HEK293T (cell line): Measurements from ENCODE around the gene SERPINB2.

Experiments
- CTCF ChIA-PET: fragments of 350-600 bp; formaldehyde crosslinking; extraction: SDS; loops from one replicate; lab custom pipeline; 2021; ENCODE audit warnings: antibody characterized with exemption, inconsistent platforms; lab: Yijun Ruan, JAX
- POLR2A ChIA-PET: fragments of 350-600 bp; formaldehyde crosslinking; extraction: SDS; loops from one replicate; lab custom pipeline; 2020; ENCODE audit warnings: antibody characterized with exemption, inconsistent platforms; lab: Yijun Ruan, JAX
- DNase-seq: peaks from one replicate; pipeline ENCODE4 v3.0.0; 2012; ENCODE audit warnings: mixed read lengths; ENCODE audit errors: extremely low spot score
- ARNT ChIP-seq: fragments of 450-650 bp; IDR thresholded peaks from 2 replicates; pipeline ENCODE4 v1.6.1; 2017; ENCODE audit warnings: mild to moderate bottlenecking
- BHLHE40 ChIP-seq: fragments of 450-650 bp; IDR thresholded peaks from 2 replicates; pipeline ENCODE4 v1.6.1; 2016; ENCODE audit warnings: mild to moderate bottlenecking, moderate library complexity, borderline replicate concordance
- CTBP1 ChIP-seq: fragments of 450-650 bp; IDR thresholded peaks from 2 replicates; pipeline ENCODE4 v1.6.1; 2016; ENCODE audit warnings: borderline replicate concordance
- ELF4 ChIP-seq: fragments of 450-650 bp; IDR thresholded peaks from 2 replicates; pipeline ENCODE4 v1.6.1; 2017; ENCODE audit warnings: antibody characterized with exemption
- FOXA1 ChIP-seq: fragments of 450-650 bp; IDR thresholded peaks from 2 replicates; pipeline ENCODE4 v1.6.1; 2016; ENCODE audit warnings: mild to moderate bottlenecking
- FOXK2 ChIP-seq: fragments of 450-650 bp; IDR thresholded peaks from 2 replicates; pipeline ENCODE4 v1.6.1; 2016; ENCODE audit warnings: mild to moderate bottlenecking
- FOXM1 ChIP-seq: fragments of 450-650 bp; IDR thresholded peaks from 2 replicates; pipeline ENCODE4 v1.6.1; 2017; ENCODE audit warnings: mild to moderate bottlenecking, borderline replicate concordance
- HDGF ChIP-seq: fragments of 450-650 bp; IDR thresholded peaks from 2 replicates; pipeline ENCODE4 v1.6.1; 2017; ENCODE audit warnings: antibody characterized with exemption, borderline replicate concordance
- L3MBTL2 ChIP-seq: fragments of 450-650 bp; conservative IDR thresholded peaks from 2 replicates; pipeline ENCODE4 v1.6.1; 2016; ENCODE audit warnings: mild to moderate bottlenecking
- LEF1 ChIP-seq: fragments of 450-650 bp; IDR thresholded peaks from 2 replicates; pipeline ENCODE4 v1.6.1; 2017; ENCODE audit warnings: mild to moderate bottlenecking, borderline replicate concordance
- NFRKB ChIP-seq: fragments of 450-650 bp; IDR thresholded peaks from 2 replicates; pipeline ENCODE4 v1.6.1; 2016; ENCODE audit warnings: mild to moderate bottlenecking, moderate library complexity
- SP1 ChIP-seq: fragments of 450-650 bp; IDR thresholded peaks from 2 replicates; pipeline ENCODE4 v1.6.1; 2017
- SUZ12 ChIP-seq: fragments of 450-650 bp; IDR thresholded peaks from 2 replicates; pipeline ENCODE4 v1.6.1; 2016; ENCODE audit warnings: mild to moderate bottlenecking
- TARDBP ChIP-seq: fragments of 450-650 bp; IDR thresholded peaks from 2 replicates; pipeline ENCODE4 v1.6.1; 2016
- ZNF384 ChIP-seq: fragments of 450-650 bp; IDR thresholded peaks from 2 replicates; pipeline ENCODE4 v1.6.1; 2016
- TF ChIP-seq, protein P1 (sequence below): fragments of 450-650 bp; IDR thresholded peaks from 2 replicates; pipeline ENCODE4 v1.6.1; 2016

Gene SERPINB2

DNA sequence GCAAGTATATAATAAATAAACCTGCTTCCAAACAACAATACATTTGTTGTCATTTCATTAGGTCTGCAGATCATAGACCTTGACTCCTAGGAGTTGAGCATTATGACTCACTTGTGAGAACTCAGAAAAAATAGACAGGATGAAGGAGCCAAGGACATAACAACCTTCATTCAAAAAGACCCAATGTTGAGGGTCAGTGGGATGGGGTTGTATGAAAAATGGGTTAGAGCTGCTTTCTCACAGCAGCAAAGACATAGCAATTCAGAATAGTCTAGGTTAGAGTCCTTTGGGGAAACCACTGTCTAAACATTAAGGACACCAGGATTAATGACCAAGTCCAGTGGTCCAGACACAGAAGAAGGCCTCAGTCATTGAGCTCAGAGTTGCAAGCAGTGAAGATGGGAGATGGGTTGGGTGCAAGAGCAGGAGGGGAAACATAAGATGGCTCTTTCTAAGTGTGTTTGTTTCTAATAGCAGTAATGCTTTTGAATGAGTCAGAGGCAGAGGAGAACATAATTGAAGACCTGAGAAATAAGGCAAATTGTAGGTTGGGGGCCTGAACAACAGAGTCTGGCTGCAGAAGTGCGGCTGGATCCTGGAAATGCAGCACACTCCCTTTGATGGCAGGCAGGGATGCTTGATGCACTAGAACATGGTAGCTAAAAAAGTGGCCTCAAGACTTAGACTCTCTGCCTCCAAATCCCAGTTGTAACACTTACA is 16.5 kb downstream of the SERPINB2 start:
- CTCF ChIA-PET = no interaction called here
- POLR2A ChIA-PET = no interaction called here
- TF ChIP-seq SUZ12 (no peak), TARDBP (no peak), CTBP1 (no peak), BHLHE40 (no peak), FOXM1 (no peak), ELF4 (no peak), L3MBTL2 (no peak), HDGF (no peak), ZNF384 (no peak), SP1 (no peak), ARNT (no peak), FOXA1 (no peak), LEF1 (no peak), NFRKB (no peak), FOXK2 (no peak)
- TF ChIP-seq, protein P1, sequence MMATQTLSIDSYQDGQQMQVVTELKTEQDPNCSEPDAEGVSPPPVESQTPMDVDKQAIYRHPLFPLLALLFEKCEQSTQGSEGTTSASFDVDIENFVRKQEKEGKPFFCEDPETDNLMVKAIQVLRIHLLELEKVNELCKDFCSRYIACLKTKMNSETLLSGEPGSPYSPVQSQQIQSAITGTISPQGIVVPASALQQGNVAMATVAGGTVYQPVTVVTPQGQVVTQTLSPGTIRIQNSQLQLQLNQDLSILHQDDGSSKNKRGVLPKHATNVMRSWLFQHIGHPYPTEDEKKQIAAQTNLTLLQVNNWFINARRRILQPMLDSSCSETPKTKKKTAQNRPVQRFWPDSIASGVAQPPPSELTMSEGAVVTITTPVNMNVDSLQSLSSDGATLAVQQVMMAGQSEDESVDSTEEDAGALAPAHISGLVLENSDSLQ = no peak
- no peak for DNase-seq

DNA sequence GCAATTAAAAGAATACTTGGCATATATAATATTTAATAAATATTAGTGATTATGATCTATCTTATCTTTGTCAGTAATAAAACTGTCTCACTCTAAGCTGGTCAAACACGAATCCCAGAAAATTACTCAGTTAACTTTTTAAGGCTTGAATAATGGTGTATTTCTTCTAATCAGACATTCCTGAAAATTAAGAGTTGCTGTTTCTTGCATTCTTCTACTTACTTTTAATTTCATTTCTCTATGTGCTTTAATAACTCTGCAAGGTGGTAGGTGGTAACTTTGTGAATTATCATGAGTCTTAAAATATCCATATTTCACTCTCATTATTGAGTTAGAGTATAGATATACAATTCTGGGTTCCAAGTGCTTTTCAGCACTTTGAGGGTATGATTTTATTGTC is 17.2 kb downstream of the SERPINB2 start:
- DNase-seq = no peak
- TF ChIP-seq TARDBP (no peak), ZNF384 (no peak), SP1 (no peak), FOXK2 (no peak), SUZ12 (no peak), LEF1 (no peak), ELF4 (no peak), NFRKB (no peak), HDGF (no peak), L3MBTL2 (no peak), ARNT (no peak), BHLHE40 (no peak), CTBP1 (no peak), FOXM1 (no peak), FOXA1 (no peak)
- TF ChIP-seq, protein P1 = no peak
- CTCF ChIA-PET = no interaction called here
- POLR2A ChIA-PET = no interaction called here

DNA sequence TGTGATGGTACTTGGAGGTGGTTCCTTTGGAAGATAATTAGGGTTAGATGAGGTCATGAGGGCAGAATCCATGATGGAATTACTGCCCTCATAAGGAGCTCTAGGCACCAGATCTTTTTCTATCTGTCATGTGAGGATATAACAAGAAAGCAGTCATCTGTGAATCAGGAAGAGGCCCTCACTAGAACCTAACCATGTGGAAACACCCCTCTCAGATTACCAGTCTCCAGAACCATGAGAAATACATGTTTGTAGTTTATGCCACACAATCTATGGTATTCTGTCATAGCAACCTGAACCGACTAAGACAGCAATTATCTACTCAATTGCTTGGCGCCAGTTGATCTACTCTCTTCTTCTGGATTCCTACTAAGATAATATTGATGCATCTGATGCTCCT is 17.9 kb downstream of the SERPINB2 start:
- DNase-seq = no peak
- TF ChIP-seq LEF1 (no peak), FOXA1 (no peak), TARDBP (no peak), FOXM1 (no peak), HDGF (no peak), NFRKB (no peak), SP1 (no peak), BHLHE40 (no peak)
- ChIA-PET POLR2A (no interaction called here), CTCF (no interaction called here)

DNA sequence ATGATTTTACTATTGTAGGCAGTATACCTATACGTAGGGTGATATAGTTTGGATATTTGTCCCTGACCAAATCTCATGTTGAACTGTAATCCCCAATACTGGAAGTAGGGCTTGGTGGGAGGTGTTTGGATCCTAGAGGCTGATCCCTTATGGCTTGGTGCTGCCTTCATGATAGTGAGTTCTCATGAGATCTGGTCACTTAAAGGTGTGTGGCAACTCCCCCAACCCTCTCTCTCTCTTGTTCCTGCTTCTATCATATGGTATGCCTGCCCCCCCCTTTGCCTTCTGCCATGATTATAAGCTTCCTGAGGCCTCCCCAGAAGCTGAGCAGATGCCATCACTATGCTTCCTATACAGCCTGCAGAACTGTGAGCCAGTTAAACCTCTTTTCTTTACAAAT is 18.6 kb downstream of the SERPINB2 start:
- no peak for TF ChIP-seq FOXA1
- no peak for TF ChIP-seq SP1
- no peak for TF ChIP-seq ARNT
- no peak for TF ChIP-seq BHLHE40
- no peak for TF ChIP-seq SUZ12
- CTCF ChIA-PET = no interaction called here
- DNase-seq = no peak
- POLR2A ChIA-PET = no interaction called here

DNA sequence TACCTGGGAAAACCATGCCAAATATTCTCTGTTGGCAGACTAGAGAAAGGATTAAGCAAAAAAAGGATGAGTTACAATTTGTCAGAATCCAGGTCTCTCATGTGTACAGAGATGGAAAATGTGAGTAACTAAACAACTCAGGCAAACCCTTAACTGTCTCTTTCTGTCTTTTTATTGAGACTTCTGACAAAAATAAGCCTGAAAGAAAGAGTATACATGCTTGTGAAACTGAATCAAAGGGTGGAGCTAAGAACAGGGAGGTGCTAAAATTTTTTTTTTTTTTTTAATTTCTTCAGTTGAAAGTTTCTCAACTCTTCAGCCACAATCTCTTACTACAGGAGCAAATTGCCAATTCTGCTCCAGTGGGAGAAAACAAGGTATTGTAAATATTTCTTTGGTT is 20.2 kb downstream of the SERPINB2 start, which contains the start of gene SERPINB10:
SERPINB10 (plus strand) TSS at position 295 of the 400 bp plus-strand sequence. CDS start 7,553 bp downstream, outside the sequence.
- DNase-seq = no peak
- no peak for TF ChIP-seq SUZ12
- no peak for TF ChIP-seq FOXA1
- no peak for TF ChIP-seq SP1
- no peak for TF ChIP-seq ZNF384
- TF ChIP-seq BHLHE40 = no peak
- no peak for TF ChIP-seq FOXK2
- TF ChIP-seq ARNT = no peak
- TF ChIP-seq, protein P1 = no peak
- no peak for TF ChIP-seq CTBP1
- TF ChIP-seq HDGF = no peak
- no peak for TF ChIP-seq L3MBTL2
- no peak for TF ChIP-seq LEF1
- no peak for TF ChIP-seq TARDBP
- TF ChIP-seq ELF4 = no peak
- no peak for TF ChIP-seq FOXM1
- TF ChIP-seq NFRKB = no peak
- POLR2A ChIA-PET = no interaction called here
- CTCF ChIA-PET = no interaction called here

DNA sequence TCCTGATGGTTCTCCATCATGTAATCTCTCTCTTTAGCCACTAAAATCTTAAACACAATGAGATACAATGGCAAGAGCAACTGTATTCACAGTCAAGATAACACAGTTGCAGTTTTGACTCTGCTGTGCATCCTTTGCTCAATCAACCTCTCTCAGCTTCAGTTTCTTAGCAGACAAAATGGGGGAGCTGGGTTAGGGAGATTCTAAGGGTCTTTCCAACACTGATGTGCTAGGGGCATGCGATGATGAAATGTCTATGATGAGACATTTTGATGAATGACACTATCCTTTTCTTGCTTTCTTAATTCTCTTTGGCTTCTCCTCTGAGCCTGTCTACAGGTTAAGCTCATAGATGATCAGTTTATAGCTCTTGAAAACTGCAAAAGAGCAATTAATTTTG is 21.4 kb downstream of the SERPINB2 start:
- POLR2A ChIA-PET = no interaction called here

More for the DNA sequence above, 21.4 kb downstream of the SERPINB2 start:
- TF ChIP-seq FOXM1 (no peak), TARDBP (no peak), ELF4 (no peak), BHLHE40 (no peak), ZNF384 (no peak)
- TF ChIP-seq, protein P1 = no peak
- CTCF ChIA-PET = no interaction called here
- DNase-seq = no peak
